ENCODE data around the gene TPI1. TPM values are rescaled to one million over a fixed set of nuclear protein-coding genes. Genes with fewer than 3 reads are reported as not detected.

TPI1 gene
- 1,584 and 1,673 TPM in 2 replicates for total RNA-seq (2014; rRNA removed; shearing (Covaris generic); ENCODE audit: low replicate concordance)

DNA sequence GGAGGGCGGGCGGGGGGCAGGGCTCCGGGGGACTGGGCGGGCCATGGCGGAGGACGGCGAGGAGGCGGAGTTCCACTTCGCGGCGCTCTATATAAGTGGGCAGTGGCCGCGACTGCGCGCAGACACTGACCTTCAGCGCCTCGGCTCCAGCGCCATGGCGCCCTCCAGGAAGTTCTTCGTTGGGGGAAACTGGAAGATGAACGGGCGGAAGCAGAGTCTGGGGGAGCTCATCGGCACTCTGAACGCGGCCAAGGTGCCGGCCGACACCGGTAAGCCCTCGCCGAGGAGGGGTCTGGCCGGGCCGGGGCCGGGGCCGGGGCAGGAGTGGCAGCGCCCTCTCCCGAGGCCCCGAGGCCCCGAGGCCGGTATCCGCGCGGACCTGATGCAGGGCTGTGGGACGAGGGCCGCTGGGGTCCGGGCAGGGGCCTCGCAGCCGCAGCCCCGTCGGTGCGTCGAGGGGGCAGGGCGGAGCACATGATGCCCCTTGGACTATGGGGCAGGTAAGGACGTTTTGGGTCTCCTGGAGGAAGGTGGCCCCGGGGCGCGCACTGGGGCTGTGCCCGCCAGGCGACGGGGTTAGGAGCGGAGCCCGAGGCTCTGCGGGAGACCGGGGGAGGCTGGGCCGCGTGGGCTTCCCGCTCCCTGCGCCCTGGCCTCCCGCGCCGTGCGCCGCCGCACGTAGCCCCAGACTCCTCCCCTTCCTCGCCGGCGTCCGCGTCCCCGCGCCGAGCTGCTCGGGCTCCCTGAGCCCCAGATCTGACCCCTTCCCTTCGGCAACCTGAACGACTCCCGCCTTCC lies at the start of gene TPI1:
TSS of gene TPI1 (plus strand) at position 119 of the 798 bp plus-strand sequence. CDS start at position 155, 36 bp downstream.
- Histone ChIP-seq H3K4me1 (ENCODE audit: low read length) (peaks cover 53% of the 10 kb centered on the region), H3K9me2 (replicated peaks; ENCODE audit: insufficient read depth, low read length) (no peaks in the 10 kb centered on the region), H3K4me3 (ENCODE audit: low read length) (peak within 1 kb of the TSS; percentile 90), H3K9me3 (ENCODE audit: low read length) (no peaks in the 10 kb centered on the region), H3K4me2 (ENCODE audit: low read depth, low read length, poor library complexity, severe bottlenecking) (peak within 1 kb of the TSS; percentile 100), H3K9ac (ENCODE audit: low read length) (peak within 1 kb of the TSS; percentile 100), H4K20me1 (ENCODE audit: insufficient read depth, low read depth, low read length) (peaks cover 34% of the 10 kb centered on the region), H3K36me3 (ENCODE audit: insufficient read depth, low read length) (peaks cover 43% of the 10 kb centered on the region), H3K79me2 (ENCODE audit: low read length) (peaks cover 22% of the 10 kb centered on the region), H3K27me3 (ENCODE audit: low read length) (no peaks in the 10 kb centered on the region), H2AFZ (ENCODE audit: low read length) (no peak within 1 kb of the TSS), H3K27ac (ENCODE audit: low read length) (peak within 1 kb of the TSS; percentile 98)
- DNase-seq: peak; percentile 93

DNA sequence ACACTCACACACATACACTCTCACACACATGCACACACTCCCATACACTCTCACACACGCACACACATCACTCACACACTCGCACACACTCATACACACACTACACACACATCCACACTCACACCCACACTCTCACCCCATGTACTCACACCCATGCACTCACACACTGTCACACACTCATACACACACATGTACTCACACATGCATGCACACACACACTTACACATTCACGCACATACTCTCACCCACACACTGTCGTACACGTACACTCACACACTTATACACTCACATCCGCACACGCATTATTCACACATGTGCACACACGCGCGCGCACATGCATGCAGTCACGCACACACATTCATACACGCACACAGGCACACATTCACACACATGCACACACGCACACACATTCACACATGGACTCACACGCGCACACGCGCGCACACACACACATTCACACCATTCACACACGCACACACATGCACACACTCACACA lies 49.6 kb upstream of the TPI1 start:
- H3K9me2 ChIP-seq (replicated peaks; ENCODE audit: insufficient read depth, low read length): no peaks in the 10 kb centered on the region
- H3K79me2 ChIP-seq (ENCODE audit: low read length): no peaks in the 10 kb centered on the region
- no peak overlapping the region for H3K4me3 ChIP-seq (ENCODE audit: low read length)
- no peak overlapping the region for H3K9ac ChIP-seq (ENCODE audit: low read length)
- no peaks in the 10 kb centered on the region for H4K20me1 ChIP-seq (ENCODE audit: insufficient read depth, low read depth, low read length)
- no peak overlapping the region for H3K27ac ChIP-seq (ENCODE audit: low read length)
- no peaks in the 10 kb centered on the region for H3K27me3 ChIP-seq (ENCODE audit: low read length)
- peaks cover 9% of the 10 kb centered on the region; the same call in 1 of the 2 replicates for H3K4me1 ChIP-seq (ENCODE audit: low read length)
- no peak overlapping the region for H3K4me2 ChIP-seq (ENCODE audit: low read depth, low read length, poor library complexity, severe bottlenecking)
- no peak for DNase-seq
- no peaks in the 10 kb centered on the region for H3K36me3 ChIP-seq (ENCODE audit: insufficient read depth, low read length)
- H2AFZ ChIP-seq (ENCODE audit: low read length): no peak overlapping the region
- H3K9me3 ChIP-seq (ENCODE audit: low read length): no peaks in the 10 kb centered on the region

DNA sequence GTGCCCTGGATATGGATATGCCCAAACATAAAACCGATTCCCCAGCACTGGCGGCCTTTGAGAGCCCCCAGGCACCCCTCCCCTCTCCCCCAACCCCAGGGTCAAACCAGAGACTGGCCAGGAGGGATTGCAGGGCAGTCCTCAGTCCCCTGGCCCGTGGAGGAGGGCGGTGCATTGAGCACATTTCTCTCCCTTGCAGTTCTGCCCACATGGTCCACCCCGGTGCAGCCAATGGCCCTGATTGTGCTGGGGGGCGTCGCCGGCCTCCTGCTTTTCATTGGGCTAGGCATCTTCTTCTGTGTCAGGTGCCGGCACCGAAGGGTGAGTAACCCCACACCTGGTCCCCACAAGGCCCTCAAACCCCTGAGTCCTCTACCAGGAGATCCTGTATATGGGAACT lies 49.1 kb upstream of the TPI1 start:
- no peaks in the 10 kb centered on the region for H3K9me3 ChIP-seq (ENCODE audit: low read length)
- no peaks in the 10 kb centered on the region for H4K20me1 ChIP-seq (ENCODE audit: insufficient read depth, low read depth, low read length)
- no peaks in the 10 kb centered on the region for H3K9me2 ChIP-seq (replicated peaks; ENCODE audit: insufficient read depth, low read length)
- no peaks in the 10 kb centered on the region for H3K27me3 ChIP-seq (ENCODE audit: low read length)
- H3K9ac ChIP-seq (ENCODE audit: low read length): no peak overlapping the region
- no peak overlapping the region for H3K27ac ChIP-seq (ENCODE audit: low read length)
- H3K79me2 ChIP-seq (ENCODE audit: low read length): no peaks in the 10 kb centered on the region
- H3K4me3 ChIP-seq (ENCODE audit: low read length): no peak overlapping the region
- H3K4me1 ChIP-seq (ENCODE audit: low read length): peaks cover 7% of the 10 kb centered on the region; the same call in 1 of the 2 replicates
- no peak overlapping the region for H3K4me2 ChIP-seq (ENCODE audit: low read depth, low read length, poor library complexity, severe bottlenecking)
- no peak overlapping the region for H2AFZ ChIP-seq (ENCODE audit: low read length)
- no peak for DNase-seq
- no peaks in the 10 kb centered on the region for H3K36me3 ChIP-seq (ENCODE audit: insufficient read depth, low read length)

DNA sequence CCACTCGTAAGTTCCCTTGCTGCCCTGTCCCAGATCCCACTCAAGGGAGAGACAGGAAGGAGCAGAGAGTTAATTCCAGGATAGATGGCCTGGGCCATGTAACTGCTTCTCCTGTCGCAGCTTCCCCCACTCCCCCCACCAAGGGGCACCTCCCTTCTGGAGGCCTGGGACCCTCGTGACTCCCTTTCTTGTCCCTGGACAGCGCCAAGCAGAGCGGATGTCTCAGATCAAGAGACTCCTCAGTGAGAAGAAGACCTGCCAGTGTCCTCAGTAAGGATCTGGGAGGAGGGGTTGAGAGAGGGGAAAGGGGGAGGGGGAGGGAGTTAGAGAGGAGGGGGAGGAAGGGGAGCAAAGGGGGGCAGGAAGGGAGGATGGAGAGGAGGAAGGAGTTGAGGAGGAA lies 48.7 kb upstream of the TPI1 start:
- Histone ChIP-seq H3K9me2 (replicated peaks; ENCODE audit: insufficient read depth, low read length) (no peaks in the 10 kb centered on the region), H3K79me2 (ENCODE audit: low read length) (no peaks in the 10 kb centered on the region), H3K36me3 (ENCODE audit: insufficient read depth, low read length) (no peaks in the 10 kb centered on the region), H2AFZ (ENCODE audit: low read length) (no peak overlapping the region), H3K4me1 (ENCODE audit: low read length) (peaks cover 7% of the 10 kb centered on the region; the same call in 1 of the 2 replicates), H4K20me1 (ENCODE audit: insufficient read depth, low read depth, low read length) (no peaks in the 10 kb centered on the region), H3K9me3 (ENCODE audit: low read length) (no peaks in the 10 kb centered on the region), H3K9ac (ENCODE audit: low read length) (no peak overlapping the region), H3K4me3 (ENCODE audit: low read length) (no peak overlapping the region), H3K4me2 (ENCODE audit: low read depth, low read length, poor library complexity, severe bottlenecking) (no peak overlapping the region), H3K27me3 (ENCODE audit: low read length) (no peaks in the 10 kb centered on the region), H3K27ac (ENCODE audit: low read length) (no peak overlapping the region)
- no peak for DNase-seq

DNA sequence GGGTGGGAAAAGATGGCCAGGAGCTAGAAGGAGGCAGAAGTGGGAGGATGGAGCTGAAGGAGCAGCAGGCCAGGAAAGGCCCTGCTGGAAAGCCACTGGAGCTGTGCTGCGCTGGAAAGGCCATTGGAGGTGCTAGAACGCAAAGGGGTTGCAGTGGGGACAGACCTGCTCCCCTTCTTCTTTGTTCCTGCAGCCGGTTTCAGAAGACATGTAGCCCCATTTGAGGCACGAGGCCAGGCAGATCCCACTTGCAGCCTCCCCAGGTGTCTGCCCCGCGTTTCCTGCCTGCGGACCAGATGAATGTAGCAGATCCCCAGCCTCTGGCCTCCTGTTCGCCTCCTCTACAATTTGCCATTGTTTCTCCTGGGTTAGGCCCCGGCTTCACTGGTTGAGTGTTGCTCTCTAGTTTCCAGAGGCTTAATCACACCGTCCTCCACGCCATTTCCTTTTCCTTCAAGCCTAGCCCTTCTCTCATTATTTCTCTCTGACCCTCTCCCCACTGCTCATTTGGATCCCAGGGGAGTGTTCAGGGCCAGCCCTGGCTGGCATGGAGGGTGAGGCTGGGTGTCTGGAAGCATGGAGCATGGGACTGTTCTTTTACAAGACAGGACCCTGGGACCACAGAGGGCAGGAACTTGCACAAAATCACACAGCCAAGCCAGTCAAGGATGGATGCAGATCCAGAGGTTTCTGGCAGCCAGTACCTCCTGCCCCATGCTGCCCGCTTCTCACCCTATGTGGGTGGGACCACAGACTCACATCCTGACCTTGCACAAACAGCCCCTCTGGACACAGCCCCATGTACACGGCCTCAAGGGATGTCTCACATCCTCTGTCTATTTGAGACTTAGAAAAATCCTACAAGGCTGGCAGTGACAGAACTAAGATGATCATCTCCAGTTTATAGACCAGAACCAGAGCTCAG lies 48.0 kb upstream of the TPI1 start:
- H3K4me3 ChIP-seq (ENCODE audit: low read length): no peak overlapping the region
- H3K27ac ChIP-seq (ENCODE audit: low read length): no peak overlapping the region
- peaks cover 7% of the 10 kb centered on the region; the same call in 1 of the 2 replicates for H3K4me1 ChIP-seq (ENCODE audit: low read length)
- DNase-seq: no peak
- no peaks in the 10 kb centered on the region for H3K36me3 ChIP-seq (ENCODE audit: insufficient read depth, low read length)
- H2AFZ ChIP-seq (ENCODE audit: low read length): no peak overlapping the region
- no peak overlapping the region for H3K4me2 ChIP-seq (ENCODE audit: low read depth, low read length, poor library complexity, severe bottlenecking)
- H3K79me2 ChIP-seq (ENCODE audit: low read length): no peaks in the 10 kb centered on the region
- no peaks in the 10 kb centered on the region for H3K9me2 ChIP-seq (replicated peaks; ENCODE audit: insufficient read depth, low read length)
- H4K20me1 ChIP-seq (ENCODE audit: insufficient read depth, low read depth, low read length): no peaks in the 10 kb centered on the region
- no peaks in the 10 kb centered on the region for H3K27me3 ChIP-seq (ENCODE audit: low read length)
- H3K9me3 ChIP-seq (ENCODE audit: low read length): no peaks in the 10 kb centered on the region
- no peak overlapping the region for H3K9ac ChIP-seq (ENCODE audit: low read length)

DNA sequence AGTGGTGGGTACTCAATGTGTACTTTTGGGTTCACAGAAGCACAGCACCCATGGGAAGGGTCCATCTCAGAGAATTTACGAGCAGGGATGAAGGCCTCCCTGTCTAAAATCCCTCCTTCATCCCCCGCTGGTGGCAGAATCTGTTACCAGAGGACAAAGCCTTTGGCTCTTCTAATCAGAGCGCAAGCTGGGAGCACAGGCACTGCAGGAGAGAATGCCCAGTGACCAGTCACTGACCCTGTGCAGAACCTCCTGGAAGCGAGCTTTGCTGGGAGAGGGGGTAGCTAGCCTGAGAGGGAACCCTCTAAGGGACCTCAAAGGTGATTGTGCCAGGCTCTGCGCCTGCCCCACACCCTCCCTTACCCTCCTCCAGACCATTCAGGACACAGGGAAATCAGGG lies 47.2 kb upstream of the TPI1 start:
- Histone ChIP-seq H3K9ac (ENCODE audit: low read length) (no peak overlapping the region), H3K27me3 (ENCODE audit: low read length) (no peaks in the 10 kb centered on the region), H2AFZ (ENCODE audit: low read length) (no peak overlapping the region)

DNA sequence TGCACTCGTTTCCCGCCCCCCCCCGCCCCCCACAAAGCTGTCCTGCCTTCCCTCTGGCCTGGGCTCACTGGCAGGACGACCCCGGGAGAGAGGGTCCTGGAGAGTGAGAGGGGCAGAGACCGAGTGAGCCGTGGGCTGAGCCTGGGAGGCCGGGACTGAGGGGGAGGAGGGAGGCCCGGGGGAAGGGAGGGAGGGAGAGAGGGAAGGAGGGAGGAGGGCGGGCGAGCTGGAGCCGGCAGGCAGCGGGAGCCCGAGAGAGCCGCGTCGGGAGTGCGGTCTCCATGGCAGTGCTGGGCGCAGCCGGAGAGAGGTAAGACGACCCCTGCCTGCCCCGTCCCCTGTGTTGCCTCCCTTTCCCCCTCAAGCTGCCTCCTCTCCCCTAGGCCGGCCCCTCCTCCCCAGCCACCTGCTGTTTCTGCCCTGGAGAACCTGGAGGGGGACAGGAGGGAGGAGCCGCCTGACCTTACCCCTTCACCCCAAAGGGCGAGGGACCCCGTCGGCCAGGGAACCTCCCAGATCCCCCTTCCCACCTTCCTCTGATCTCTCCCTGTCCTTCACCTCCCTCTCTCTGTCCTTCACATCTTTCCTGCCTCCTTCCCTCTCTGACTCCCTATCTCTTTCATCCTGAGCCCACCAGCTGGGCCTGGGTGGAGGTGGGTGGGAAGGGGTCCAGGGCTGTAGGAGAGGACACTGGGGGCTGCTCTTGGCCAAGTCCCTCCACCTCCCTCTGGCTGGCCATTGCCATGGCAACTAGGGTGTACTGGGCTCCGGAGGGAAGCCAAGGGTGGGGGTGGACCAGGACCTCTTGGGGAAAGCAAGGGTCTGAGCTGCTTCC lies 45.5 kb upstream of the TPI1 start, which contains the start of gene GPR162:
TSS of gene GPR162 (plus strand) at position 231 of the 835 bp plus-strand sequence. CDS start 2,078 bp downstream, outside the sequence.
- Histone ChIP-seq H3K27me3 (ENCODE audit: low read length) (no peaks in the 10 kb centered on the region), H2AFZ (ENCODE audit: low read length) (no peak within 1 kb of the TSS)
- DNase-seq: no peak

More for the DNA sequence above, 47.2 kb upstream of the TPI1 start:
- Histone ChIP-seq H3K79me2 (ENCODE audit: low read length) (no peaks in the 10 kb centered on the region), H3K9me2 (replicated peaks; ENCODE audit: insufficient read depth, low read length) (no peaks in the 10 kb centered on the region), H4K20me1 (ENCODE audit: insufficient read depth, low read depth, low read length) (no peaks in the 10 kb centered on the region), H3K4me3 (ENCODE audit: low read length) (no peak overlapping the region), H3K9me3 (ENCODE audit: low read length) (no peaks in the 10 kb centered on the region), H3K27ac (ENCODE audit: low read length) (no peak overlapping the region), H3K4me1 (ENCODE audit: low read length) (peaks cover 7% of the 10 kb centered on the region; the same call in 1 of the 2 replicates), H3K36me3 (ENCODE audit: insufficient read depth, low read length) (no peaks in the 10 kb centered on the region), H3K4me2 (ENCODE audit: low read depth, low read length, poor library complexity, severe bottlenecking) (no peak overlapping the region)
- no peak for DNase-seq

More for the DNA sequence above, 45.5 kb upstream of the TPI1 start, which contains the start of gene GPR162:
- no peaks in the 10 kb centered on the region for H3K79me2 ChIP-seq (ENCODE audit: low read length)
- no peaks in the 10 kb centered on the region for H3K9me2 ChIP-seq (replicated peaks; ENCODE audit: insufficient read depth, low read length)
- no peak within 1 kb of the TSS for H3K9ac ChIP-seq (ENCODE audit: low read length)
- no peak within 1 kb of the TSS for H3K4me3 ChIP-seq (ENCODE audit: low read length)
- H3K36me3 ChIP-seq (ENCODE audit: insufficient read depth, low read length): no peaks in the 10 kb centered on the region
- H4K20me1 ChIP-seq (ENCODE audit: insufficient read depth, low read depth, low read length): no peaks in the 10 kb centered on the region
- H3K4me2 ChIP-seq (ENCODE audit: low read depth, low read length, poor library complexity, severe bottlenecking): no peak within 1 kb of the TSS
- H3K4me1 ChIP-seq (ENCODE audit: low read length): peaks cover 7% of the 10 kb centered on the region
- H3K27ac ChIP-seq (ENCODE audit: low read length): no peak within 1 kb of the TSS
- H3K9me3 ChIP-seq (ENCODE audit: low read length): no peaks in the 10 kb centered on the region
